Osteocyte (in vitro differentiated cells): ENCODE measurements around the gene PADI1. TPM values are rescaled to one million over a fixed set of nuclear protein-coding genes. Genes with fewer than 3 reads are reported as not detected.

ENCODE experiments used
- DNase-seq: peaks from one replicate; pipeline ENCODE4 v3.0.0; 2021; ENCODE audit warnings: mixed read lengths; ENCODE audit not compliant: unreplicated experiment; ENCODE audit errors: extremely low spot score
- H3K27ac Mint-ChIP-seq: one replicate; pipeline ENCODE4 v1.8.0; 2021; ENCODE audit warnings: mild to moderate bottlenecking, mixed read lengths; ENCODE audit not compliant: unreplicated experiment
- H3K27me3 Mint-ChIP-seq: one replicate; pipeline ENCODE4 v1.8.0; 2021; ENCODE audit warnings: mixed read lengths; ENCODE audit not compliant: unreplicated experiment
- H3K36me3 Mint-ChIP-seq: one replicate; pipeline ENCODE4 v1.8.0; 2021; ENCODE audit warnings: mixed read lengths; ENCODE audit not compliant: unreplicated experiment
- H3K4me1 Mint-ChIP-seq: one replicate; pipeline ENCODE4 v1.8.0; 2021; ENCODE audit warnings: mixed read lengths; ENCODE audit not compliant: unreplicated experiment
- H3K4me3 Mint-ChIP-seq: one replicate; pipeline ENCODE4 v1.8.0; 2021; ENCODE audit warnings: mild to moderate bottlenecking, moderate library complexity, mixed read lengths; ENCODE audit not compliant: unreplicated experiment
- H3K9me3 Mint-ChIP-seq: one replicate; pipeline ENCODE4 v1.8.0; 2021; ENCODE audit warnings: mixed read lengths; ENCODE audit not compliant: unreplicated experiment
- CTCF ChIP-seq: fragments of 200-600 bp; sonication (generic); IDR thresholded peaks from 2 replicates; pipeline ENCODE4 v1.5.0; 2021; ENCODE audit warnings: antibody characterized with exemption, mild to moderate bottlenecking, moderate library complexity
- total RNA-seq: library from RNA; stranded (reverse); gene quantifications from 2 replicates; pipeline ENCODE4 v1.2.1, GENCODE V29; 2021

Gene PADI1
- total RNA-seq, 1 donor from 2014 or later, result 1.7 TPM

- H3K9me3 Mint-ChIP-seq, result peaks cover 29% of the 10 kb centered on the region
- no peaks in the 10 kb centered on the region for H3K27me3 Mint-ChIP-seq
- peaks cover 12% of the 10 kb centered on the region for H3K36me3 Mint-ChIP-seq
- peaks cover 38% of the 10 kb centered on the region for H3K4me1 Mint-ChIP-seq
- H3K27ac Mint-ChIP-seq, result no peak overlapping the region
- H3K4me3 Mint-ChIP-seq, result no peak overlapping the region
- no peak for TF ChIP-seq CTCF
- DNase-seq, result peak; percentile 57
Observed at GRCh38 chr1:17181781-17182464, 23.0 kb upstream of the PADI1 start.

- Mint-ChIP-seq H3K9me3 (peaks cover 16% of the 10 kb centered on the region), H3K4me1 (peaks cover 26% of the 10 kb centered on the region), H3K36me3 (peaks cover 10% of the 10 kb centered on the region), H3K4me3 (no peak overlapping the region), H3K27ac (no peak overlapping the region), H3K27me3 (no peaks in the 10 kb centered on the region)
- no peak for DNase-seq
- TF ChIP-seq CTCF, result no peak
Observed at GRCh38 chr1:17183388-17184160, 21.4 kb upstream of the PADI1 start.

- Mint-ChIP-seq H3K4me3 (no peak overlapping the region), H3K36me3 (peaks cover 10% of the 10 kb centered on the region), H3K27me3 (no peaks in the 10 kb centered on the region), H3K4me1 (peaks cover 22% of the 10 kb centered on the region), H3K9me3 (peaks cover 16% of the 10 kb centered on the region), H3K27ac (no peak overlapping the region)
- peak; percentile 53 for DNase-seq
- no peak for TF ChIP-seq CTCF
Observed at GRCh38 chr1:17184161-17184665, 20.7 kb upstream of the PADI1 start.

- Mint-ChIP-seq H3K4me1 (peaks cover 27% of the 10 kb centered on the region), H3K27me3 (no peaks in the 10 kb centered on the region), H3K9me3 (peaks cover 16% of the 10 kb centered on the region), H3K4me3 (no peak overlapping the region), H3K36me3 (peaks cover 10% of the 10 kb centered on the region), H3K27ac (no peak overlapping the region)
- DNase-seq, result no peak
- no peak for TF ChIP-seq CTCF
Observed at GRCh38 chr1:17184822-17185484, 20.0 kb upstream of the PADI1 start.

GRCh38 chr1:17185485-17185860 lies 19.5 kb upstream of the PADI1 start:
- H3K9me3 Mint-ChIP-seq, result peaks cover 10% of the 10 kb centered on the region
- DNase-seq, result peak; percentile 72
- H3K36me3 Mint-ChIP-seq, result peaks cover 5% of the 10 kb centered on the region
- peaks cover 32% of the 10 kb centered on the region for H3K4me1 Mint-ChIP-seq
- no peaks in the 10 kb centered on the region for H3K27me3 Mint-ChIP-seq
- H3K4me3 Mint-ChIP-seq, result no peak overlapping the region
- no peak overlapping the region for H3K27ac Mint-ChIP-seq
- no peak for TF ChIP-seq CTCF
